ENCODE measurements around the gene CEP131.

Gene CEP131

GRCh38 chr17:81182596-81182995 lies 40.2 kb downstream of the CEP131 start:
- no peak for DNase-seq

DNA sequence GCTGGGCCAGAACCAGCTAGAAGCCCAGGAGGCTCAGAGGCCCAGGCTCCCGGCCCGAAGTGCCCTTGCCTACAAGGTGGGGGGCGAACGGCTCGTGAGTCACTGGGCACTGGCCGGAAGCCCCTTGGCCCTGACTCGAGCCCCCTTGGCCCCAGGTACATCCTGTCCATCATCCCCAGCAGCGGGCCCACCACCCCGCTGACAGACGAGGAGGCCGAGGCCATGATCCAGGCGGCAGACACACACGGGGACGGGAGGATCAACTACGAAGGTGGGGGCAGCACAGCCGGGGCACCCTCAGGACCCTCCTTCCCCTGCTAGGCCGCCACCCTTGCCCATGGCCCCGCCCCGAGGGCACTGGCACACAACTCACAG lies 41.0 kb downstream of the CEP131 start:
- no peak for DNase-seq

- DNase-seq = no peak
Observed at GRCh38 chr17:81180836-81181810, 41.6 kb downstream of the CEP131 start.

GRCh38 chr17:81179861-81180260 lies 42.9 kb downstream of the CEP131 start:
- no peak for DNase-seq

DNA sequence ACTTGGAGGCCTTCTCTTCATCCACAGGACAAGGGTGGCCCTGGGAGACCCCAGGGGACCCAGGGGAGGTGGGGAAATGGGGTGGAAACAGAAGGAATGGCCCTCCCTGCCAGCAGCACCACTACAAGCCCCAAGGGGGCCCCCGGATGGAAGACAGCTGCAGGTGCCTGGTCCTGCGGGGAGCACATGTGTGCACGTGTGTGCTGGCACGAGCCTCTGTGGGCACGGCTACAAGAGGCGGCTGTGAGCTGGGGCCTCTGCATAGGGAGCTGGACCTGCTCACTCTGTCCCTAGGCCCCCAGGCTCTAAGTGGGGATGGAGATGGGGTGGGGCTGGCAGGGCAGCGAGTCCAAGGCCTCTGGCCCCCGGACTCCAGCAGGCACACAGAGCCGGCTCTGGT lies 43.5 kb downstream of the CEP131 start:
- DNase-seq = no peak

DNA sequence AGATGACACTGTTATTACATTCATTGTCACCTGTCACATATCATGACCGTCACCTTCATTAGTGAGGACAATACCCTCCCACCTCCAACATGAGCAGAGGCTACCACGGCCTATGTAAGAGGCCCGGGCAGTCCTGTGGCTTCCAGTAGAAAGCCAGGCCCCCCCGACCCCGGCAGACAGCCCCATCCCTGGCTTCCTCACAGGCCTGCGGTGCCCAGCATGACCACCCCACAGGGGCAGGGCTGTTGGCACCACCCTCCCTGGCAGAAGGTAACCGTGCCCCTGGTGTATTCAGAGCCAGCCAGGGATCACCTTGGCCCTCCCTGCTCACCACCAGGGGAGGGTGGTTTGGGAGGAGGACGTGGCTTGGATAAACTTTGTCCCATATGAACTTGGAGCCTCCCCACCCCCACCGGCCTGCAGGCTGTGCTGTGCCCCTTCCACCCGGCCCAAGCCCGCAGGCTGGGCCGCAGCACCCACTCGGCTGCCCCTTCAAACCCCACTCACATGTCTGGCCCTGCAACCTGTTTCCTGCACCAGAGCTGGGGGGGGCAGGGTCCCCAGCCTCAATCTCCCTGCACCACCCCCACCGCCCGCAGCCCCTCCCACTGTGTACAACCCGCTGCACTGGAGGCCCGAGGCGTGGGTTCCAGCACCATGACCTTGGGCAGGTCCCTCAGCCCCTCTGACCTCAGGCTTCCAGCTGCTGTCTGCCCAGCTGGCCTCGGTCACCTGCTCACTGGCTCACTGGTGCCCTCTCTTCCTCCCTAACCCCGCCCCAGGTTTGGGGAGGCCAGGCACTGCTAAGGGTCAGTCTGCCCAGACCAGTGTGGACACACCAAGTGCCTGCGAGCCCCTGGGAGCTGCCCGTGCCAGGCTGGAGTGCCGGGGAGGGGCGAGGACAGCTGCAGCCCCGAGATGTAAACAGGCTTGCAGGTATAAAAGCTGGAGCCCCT lies 44.4 kb downstream of the CEP131 start:
- DNase-seq = no peak

DNA sequence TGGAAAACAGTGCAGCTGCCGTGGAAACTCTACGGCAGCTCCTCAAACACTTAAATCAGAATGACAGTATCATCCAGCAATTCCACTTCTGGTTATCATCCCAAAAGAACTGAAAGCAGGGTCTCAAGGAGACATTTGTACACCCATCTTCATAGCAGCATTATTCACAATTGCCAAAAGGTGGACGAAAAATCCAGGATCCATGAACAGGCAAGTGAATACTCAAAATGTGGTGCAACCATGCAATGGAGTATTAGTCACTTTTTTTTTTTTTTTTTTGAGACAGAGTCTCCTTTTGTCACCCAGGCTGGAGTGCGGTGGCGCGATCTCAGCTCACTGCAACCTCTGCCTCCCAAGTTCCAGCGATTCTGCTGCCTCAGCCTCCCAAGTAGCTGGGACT lies 46.1 kb downstream of the CEP131 start:
- no peak for DNase-seq

GRCh38 chr17:81173762-81174155 lies 49.0 kb downstream of the CEP131 start:
- no peak for DNase-seq

GRCh38 chr17:81173052-81173761 lies 49.6 kb downstream of the CEP131 start:
- DNase-seq = no peak

DNA sequence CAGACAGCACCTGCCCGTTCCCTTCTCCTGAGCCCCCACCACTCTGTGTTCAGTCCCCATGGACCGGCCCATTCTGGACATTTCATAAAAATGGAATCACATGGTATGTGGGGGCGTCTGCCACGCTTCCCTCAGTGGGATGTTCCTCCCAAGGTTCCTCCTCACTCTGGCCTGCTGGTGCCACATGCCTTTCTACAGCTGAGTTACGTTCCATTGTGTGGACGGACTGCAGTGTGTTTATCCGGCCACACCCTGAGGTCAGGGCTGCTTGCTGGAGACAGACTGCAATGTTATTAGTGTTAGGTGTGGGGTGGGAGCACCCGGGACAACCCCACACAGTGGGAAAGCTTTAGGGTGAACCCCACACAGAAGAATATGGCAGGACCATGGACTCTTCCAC lies 50.8 kb downstream of the CEP131 start:
- no peak for DNase-seq

- DNase-seq = no peak
Observed at GRCh38 chr17:81170727-81171494, 51.9 kb downstream of the CEP131 start.

DNA sequence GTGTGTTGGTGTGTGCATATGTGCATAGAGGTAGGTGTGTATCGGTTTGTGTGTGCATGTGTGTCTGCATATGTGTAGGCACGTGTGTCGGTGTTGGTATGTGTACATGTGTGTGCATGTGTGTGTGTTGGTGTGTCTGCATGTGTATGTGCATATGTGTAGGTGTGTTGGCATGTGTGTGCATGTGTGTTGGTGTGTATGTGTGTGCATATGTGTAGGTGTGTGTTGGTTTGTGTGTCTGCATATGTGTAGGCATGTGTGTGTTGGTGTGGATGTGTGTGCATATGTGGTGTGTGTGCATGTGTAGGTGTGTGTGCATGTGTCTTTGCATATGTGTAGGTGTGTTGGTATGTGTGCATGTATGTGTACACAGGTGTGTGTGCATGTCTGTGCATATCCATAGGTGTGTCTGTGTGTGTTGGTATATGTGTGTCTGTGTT lies 52.9 kb downstream of the CEP131 start:
- no peak for DNase-seq

DNA sequence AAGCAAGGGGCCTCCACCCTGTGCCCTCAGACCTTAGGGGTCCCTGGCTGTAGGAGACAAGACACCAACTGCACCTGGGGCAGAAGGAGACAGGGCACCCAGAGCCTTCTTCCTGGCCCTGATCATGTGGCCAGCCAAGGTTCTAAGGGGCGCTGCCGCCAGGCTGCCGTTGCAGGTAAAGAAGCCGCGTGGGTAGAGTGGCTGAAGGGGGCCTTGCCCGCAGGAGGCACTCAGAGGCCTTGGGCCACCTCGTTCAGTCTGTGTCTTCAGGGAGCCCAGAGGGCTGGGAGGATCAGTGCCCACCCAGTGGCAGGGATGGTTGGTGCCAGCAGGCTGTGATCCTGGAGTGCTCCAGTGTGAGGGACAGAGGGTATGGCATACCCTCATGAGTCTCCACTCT lies 55.1 kb downstream of the CEP131 start:
- DNase-seq = no peak

DNA sequence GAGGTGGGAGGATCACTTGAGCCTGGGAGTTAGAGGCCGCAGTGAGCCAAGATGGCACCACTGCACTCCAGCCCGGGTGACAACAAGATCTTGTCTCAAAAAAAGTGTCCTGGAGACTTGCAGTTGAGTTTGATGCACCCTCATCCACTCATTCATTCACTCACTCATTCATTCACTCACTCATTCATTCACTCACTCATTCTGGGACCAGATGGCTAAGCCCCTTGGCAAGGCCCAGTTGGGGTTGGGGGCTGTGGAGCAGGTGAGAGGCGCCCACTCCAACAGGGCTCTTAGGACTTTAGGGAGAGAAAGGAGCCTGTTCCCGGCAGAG lies 55.6 kb downstream of the CEP131 start:
- DNase-seq = no peak

GRCh38 chr17:81166033-81166492 lies 56.7 kb downstream of the CEP131 start, which contains the start of gene AATK:
Gene AATK (minus strand): TSS chr17:81166221. CDS start chr17:81165992, 229 bp downstream.
- DNase-seq = no peak

GRCh38 chr17:81165246-81166032 lies 57.3 kb downstream of the CEP131 start, which contains the start of gene PVALEF:
Gene PVALEF (plus strand): TSS chr17:81165507. CDS start chr17:81181227, 15,720 bp downstream.
- DNase-seq = no peak

DNA sequence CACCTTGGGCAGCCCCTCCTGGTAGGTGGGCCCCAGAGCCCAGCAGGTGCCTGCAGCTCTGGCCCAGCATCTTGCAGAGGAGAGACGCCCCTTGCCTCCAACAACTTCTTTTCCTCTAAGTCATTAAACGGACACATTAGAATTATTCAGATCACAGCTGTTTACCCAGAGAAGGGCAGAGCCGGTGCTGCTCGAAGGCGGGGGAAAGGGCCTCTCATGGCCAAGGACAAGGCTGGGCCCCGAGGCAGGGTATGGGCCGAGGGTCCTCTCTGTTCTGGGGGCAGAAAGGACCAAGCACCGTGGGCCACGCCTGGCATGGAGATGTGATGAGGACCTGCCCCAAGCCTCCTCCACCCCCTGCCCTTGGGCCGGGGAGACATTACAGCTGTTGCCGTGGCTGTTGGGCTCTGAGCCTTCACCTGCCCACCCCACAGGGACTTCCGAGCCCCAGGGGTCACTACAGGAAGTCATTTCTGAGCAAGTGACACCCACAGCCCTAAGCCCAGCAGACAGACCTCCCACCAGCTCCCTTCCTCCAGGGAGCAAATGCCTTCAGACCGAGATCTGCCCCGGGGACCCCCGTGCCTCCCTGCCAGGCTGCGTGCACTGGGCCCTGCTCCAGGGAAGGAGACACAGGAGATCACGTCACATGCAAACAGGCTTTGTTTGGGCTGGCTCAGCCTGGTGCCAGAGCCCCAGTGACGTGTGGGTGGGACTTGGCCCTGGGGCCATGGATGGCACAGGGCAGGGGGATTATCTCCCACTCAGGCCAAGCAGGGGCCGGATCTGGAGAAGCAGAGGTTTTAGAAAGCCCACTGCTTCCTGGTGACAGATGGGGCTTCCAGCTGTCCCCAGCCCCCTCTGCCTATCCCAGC lies 58.2 kb downstream of the CEP131 start:
- DNase-seq = no peak

- DNase-seq = no peak
Observed at GRCh38 chr17:81163703-81164370, 58.9 kb downstream of the CEP131 start.

DNA sequence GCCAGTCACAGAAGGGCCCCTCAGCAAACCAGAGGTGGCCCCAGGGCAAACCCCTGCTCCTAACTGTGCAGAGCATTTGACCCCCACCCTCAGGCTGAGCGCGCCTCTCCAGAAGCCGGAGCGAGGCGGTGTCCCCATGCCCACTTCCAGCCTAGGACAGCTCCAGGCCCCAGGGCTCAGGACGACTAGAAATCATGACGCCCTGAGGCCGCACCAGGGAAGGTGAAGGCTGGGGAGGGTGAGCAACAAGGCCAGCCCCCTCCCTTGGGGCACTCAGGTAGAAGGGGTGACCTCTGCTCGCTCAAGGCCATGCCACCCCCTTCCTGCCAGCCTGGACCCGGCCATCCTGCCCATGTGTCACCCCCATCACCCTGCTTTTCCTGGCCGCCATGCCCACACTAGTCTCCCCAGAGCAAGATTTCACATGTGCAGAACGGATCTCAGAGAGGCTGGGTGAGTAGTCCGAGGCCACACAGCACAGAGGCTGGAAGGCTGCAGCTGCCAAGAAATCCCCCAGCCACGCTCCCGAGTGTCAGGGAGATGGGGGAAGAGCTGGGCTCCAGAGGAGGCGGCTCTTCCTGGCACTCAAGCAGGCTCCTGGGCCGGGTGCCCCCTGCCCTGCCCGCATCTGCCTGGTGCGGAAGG lies 59.6 kb downstream of the CEP131 start:
- no peak for DNase-seq
